GM12892 (cell line): ENCODE measurements around the gene ZNF655.
A peak's percentile ranks its signal among the peaks of the same experiment; 100 is the strongest.

Source experiments
- DNase-seq: peaks from one replicate; pipeline ENCODE4 v3.0.0; 2011; ENCODE audit not compliant: insufficient read length
- FAIRE-seq: peaks from 2 replicates; lab custom pipeline; 2011; peaks lifted over from hg19 to GRCh38; lab: Jason Lieb, UNC
- POLR2A ChIP-seq: IDR thresholded peaks from 2 replicates; pipeline ENCODE4 v1.6.1; 2011; ENCODE audit warnings: low read depth, low read length, control low read depth
- POLR2AphosphoS5 ChIP-seq: IDR thresholded peaks from 2 replicates; pipeline ENCODE4 v1.6.1; 2011; ENCODE audit warnings: low read depth, low read length, control low read depth
- TAF1 ChIP-seq: IDR thresholded peaks from 2 replicates; pipeline ENCODE4 v1.6.1; 2011; ENCODE audit warnings: low read depth, mild to moderate bottlenecking, control low read depth, low read length, borderline replicate concordance

ZNF655 gene

DNA sequence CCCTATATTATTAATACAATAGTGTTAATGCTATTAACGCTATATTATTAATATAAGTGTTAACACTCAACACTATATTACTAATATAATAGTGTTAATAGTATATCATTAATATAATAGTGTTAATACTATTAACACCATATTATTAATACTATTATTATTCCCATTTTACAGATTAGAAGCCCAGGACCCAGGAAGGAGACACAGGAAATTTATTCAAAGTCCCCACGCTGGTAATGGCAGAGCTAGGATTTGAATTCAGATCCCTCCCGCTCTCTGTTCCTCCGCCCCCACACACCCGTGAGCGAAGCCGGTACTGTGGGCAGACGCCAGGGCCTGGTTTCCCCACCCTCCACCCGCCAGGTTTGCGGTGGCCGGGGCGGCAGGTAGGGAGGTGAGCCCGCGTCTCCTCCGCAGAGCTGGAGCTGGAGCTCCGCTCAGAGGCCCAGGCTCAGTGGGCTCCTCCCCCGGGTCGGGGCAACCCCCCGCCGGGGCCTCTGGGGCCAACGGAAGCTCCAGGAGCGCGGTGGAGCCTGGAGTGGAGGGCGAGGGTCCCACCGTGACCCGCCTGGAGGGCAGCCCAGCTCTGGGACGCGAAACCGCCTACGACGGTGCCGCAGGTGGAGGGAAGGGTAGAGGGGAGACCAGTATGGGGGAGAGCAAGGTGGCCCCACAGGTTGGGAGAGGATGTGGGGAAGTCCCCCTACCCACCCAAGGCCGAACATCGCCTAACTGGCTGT is 39.5 kb downstream of the ZNF655 start, which contains the start of gene TMEM225B:
Gene TMEM225B (plus strand): TSS at position 506 of the 740 bp plus-strand sequence. CDS start 6,122 bp downstream, outside the sequence.
- TF ChIP-seq POLR2AphosphoS5 (no peak), POLR2A (no peak), TAF1 (no peak)
- FAIRE-seq (no peak), DNase-seq (no peak)

DNA sequence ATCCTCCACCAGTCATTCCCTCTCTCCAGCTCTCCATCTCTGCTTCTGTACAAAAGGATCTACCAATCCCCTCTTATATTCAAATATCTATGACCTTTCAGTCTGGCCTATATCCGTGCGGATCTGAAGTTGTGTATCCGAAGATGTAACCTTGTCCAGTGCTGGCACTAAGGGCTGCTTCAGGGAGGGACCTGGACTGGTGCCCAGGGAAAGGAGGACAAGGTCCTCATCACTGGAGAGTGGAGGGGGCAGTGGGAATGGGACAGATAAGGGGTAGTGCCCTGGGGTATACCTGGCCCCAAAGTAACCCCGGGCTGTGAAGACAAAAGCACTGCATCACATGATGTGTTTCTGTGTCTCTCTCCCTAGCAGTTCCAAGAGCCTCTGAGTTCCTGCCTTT is 41.4 kb downstream of the ZNF655 start:
- FAIRE-seq = no peak
- no peak for TF ChIP-seq TAF1
- TF ChIP-seq POLR2A = no peak
- no peak for TF ChIP-seq POLR2AphosphoS5

GRCh38 chr7:99601656-99602310 is 43.3 kb downstream of the ZNF655 start:
- DNase-seq = no peak
- FAIRE-seq = no peak
- TF ChIP-seq POLR2A (no peak), TAF1 (no peak), POLR2AphosphoS5 (no peak)

More for the DNA sequence above, 41.4 kb downstream of the ZNF655 start:
- no peak for DNase-seq

DNA sequence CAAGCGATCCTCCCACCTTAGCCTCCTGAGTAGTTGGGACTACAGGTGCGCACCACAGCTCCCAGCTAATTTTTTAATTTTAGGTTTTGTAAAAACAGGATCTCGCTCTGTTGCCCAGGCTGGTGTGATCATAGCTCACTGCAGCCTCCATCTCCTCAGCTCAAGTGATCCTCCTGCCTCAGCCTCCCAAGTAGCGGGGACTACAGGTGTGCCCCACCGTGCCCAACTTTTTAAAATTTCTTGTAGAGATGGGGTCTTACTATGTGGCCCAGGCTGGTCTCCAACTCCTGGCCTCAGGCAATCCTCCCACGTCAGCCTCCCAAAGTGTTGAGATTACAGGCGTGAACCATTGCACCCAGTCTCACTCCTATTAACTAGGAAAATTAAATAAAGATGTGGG is 47.1 kb downstream of the ZNF655 start:
- FAIRE-seq = no peak
- TF ChIP-seq TAF1 (no peak), POLR2AphosphoS5 (no peak), POLR2A (no peak)
- no peak for DNase-seq

DNA sequence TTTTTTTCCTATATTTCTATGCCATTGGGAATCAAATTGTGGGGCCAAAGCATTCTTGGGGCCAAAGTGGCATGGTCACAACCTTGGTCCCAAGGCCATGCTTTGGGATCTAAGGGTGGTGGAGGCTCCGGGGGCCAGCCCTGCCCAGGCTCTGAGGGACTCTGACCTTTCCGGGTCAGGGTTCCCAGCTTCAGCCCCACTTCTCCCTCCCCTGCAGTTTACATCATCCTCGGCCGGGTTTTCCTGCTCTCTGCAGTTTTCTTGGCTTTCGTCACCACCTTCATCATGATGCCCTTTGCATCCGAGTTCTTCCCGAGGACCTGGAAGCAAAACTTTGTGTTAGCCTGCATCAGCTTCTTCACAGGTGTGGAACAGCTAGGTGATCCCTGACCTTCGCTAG is 48.1 kb downstream of the ZNF655 start:
- FAIRE-seq (no peak), DNase-seq (no peak)
- no peak for TF ChIP-seq TAF1
- no peak for TF ChIP-seq POLR2AphosphoS5
- no peak for TF ChIP-seq POLR2A

DNA sequence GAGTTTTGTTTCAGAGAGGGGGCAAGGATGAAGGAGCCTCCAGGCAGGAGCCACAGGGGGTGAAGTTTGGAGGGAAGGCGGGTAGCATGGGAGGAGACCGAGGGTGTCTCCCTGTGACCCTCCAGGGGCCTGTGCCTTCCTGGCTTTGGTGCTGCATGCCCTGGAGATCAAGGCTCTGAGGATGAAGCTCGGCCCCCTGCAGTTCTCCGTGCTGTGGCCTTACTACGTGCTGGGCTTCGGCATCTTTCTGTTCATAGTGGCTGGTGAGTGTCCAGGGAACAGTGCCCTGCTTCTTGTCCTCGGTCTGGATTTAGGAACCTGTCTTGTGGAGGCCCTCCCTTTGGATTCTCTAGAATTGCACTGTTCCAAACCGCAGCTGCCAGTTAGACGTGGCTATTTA is 49.1 kb downstream of the ZNF655 start:
- TF ChIP-seq POLR2A (no peak), POLR2AphosphoS5 (no peak), TAF1 (no peak)
- DNase-seq = no peak
- no peak for FAIRE-seq

- no peak for FAIRE-seq
- no peak for DNase-seq
- no peak for TF ChIP-seq POLR2AphosphoS5
- no peak for TF ChIP-seq TAF1
- TF ChIP-seq POLR2A = no peak
These were observed 56.1 kb downstream of the ZNF655 start for GRCh38 chr7:99614495-99614894.

GRCh38 chr7:99615989-99616358 is 57.5 kb downstream of the ZNF655 start:
- no peak for TF ChIP-seq POLR2A
- no peak for TF ChIP-seq POLR2AphosphoS5
- TF ChIP-seq TAF1 = no peak
- FAIRE-seq (peak; percentile 48), DNase-seq (no peak)

DNA sequence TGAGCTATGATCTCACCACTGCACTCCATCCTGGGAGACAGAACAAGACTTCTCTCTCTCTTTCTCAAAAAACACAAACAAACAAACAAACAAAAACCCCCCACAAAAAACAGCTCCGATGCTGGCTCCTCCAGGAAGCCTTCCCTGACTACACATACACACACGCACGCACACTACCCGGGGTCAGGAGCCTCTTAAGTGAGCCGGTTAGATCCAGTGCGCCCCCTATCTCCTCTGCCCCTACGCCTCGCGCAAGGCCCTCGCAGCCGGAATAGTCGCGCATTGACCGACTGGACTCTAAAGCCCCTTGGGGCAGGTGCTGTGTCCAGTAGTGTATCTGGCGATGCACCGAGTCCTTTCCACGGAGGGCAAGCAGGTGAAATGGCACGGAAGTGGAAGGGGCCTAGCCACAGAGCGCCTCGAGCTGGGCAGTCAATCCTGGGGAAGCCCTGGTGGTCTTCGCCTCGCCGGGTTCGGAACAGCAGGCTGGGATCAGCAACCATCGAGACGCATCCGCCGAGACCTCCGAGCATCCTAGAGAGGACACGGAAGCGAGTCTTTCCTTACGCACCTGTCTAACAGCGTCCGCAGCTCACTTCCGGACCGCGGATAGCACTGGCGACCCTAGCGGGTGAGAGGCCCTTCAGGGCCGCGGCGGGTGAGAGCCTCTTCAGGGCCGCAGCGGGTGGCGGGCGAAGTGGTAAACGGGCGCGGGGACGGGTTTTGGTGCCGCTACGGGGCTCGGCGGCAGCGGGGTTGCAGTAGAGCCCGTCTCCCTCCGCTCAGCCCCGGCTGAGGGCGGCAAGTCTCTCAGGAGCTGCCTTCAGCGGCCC is 58.1 kb downstream of the ZNF655 start, which contains the start of gene ZSCAN25:
Gene ZSCAN25 (plus strand): TSS at position 588 of the 833 bp plus-strand sequence. CDS start 2,661 bp downstream, outside the sequence.
- FAIRE-seq = peak; percentile 98
- TF ChIP-seq POLR2A (peak; percentile 87; the same call in 1 of the 2 replicates), POLR2AphosphoS5 (peak; percentile 92), TAF1 (peak; percentile 87)
- peak; percentile 88 for DNase-seq

GRCh38 chr7:99617192-99617781 is 58.8 kb downstream of the ZNF655 start:
- FAIRE-seq (no peak), DNase-seq (no peak)
- TF ChIP-seq TAF1 (no peak), POLR2AphosphoS5 (no peak), POLR2A (no peak)
